ENCODE measurements around the gene KPNB1. TPM values are rescaled to one million over a fixed set of nuclear protein-coding genes. Genes with fewer than 3 reads are reported as not detected.

KPNB1 gene
- total RNA-seq, 4 donors from 2014 or later: 164 to 205 (median 181) TPM

GRCh38 chr17:47684535-47685193 is 34.9 kb downstream of the KPNB1 start:
- TF ChIP-seq CTCF (IDR thresholded peaks at IDR 0.05): no peak
- TF ChIP-seq EP300 (IDR thresholded peaks at IDR 0.05): no peak
- TF ChIP-seq POLR2A (IDR thresholded peaks at IDR 0.05): no peak
- no peak for DNase-seq (ENCODE audit: low spot score in 2 of 2)
- Histone ChIP-seq H3K9me3 (no peaks in the 10 kb centered on the region), H3K36me3 (peaks cover 0 to 52% (median 18%) of the 10 kb centered on the region in 3 donors), H3K27ac (no peak overlapping the region), H3K27me3 (no peaks in the 10 kb centered on the region), H3K4me1 (peaks cover 0 to 18% (median 0%) of the 10 kb centered on the region in 4 donors), H3K4me3 (no peak overlapping the region)
- WGBS, 2 donors: 80% methylated on average over 4 of the region's 4 CpGs

- H3K4me1 ChIP-seq: peaks cover 0 to 18% (median 0%) of the 10 kb centered on the region in 4 donors
- 85 to 87% methylated on average over 4 of the region's 4 CpGs for WGBS, 2 donors
- H3K9me3 ChIP-seq: no peaks in the 10 kb centered on the region
- DNase-seq (ENCODE audit: low spot score in 2 of 2): no peak
- no peaks in the 10 kb centered on the region for H3K27me3 ChIP-seq
- H3K36me3 ChIP-seq: peaks cover 0 to 42% (median 17%) of the 10 kb centered on the region in 3 donors
- no peak overlapping the region for H3K27ac ChIP-seq
- no peak overlapping the region for H3K4me3 ChIP-seq
- TF ChIP-seq POLR2A (IDR thresholded peaks at IDR 0.05): no peak
- TF ChIP-seq CTCF (IDR thresholded peaks at IDR 0.05): no peak
- no peak for TF ChIP-seq EP300 (IDR thresholded peaks at IDR 0.05)
These were observed 36.0 kb downstream of the KPNB1 start for GRCh38 chr17:47685556-47686275.

- H3K36me3 ChIP-seq: peaks cover 0 to 38% (median 12%) of the 10 kb centered on the region in 3 donors
These were observed 36.5 kb downstream of the KPNB1 start for GRCh38 chr17:47686276-47686635.

GRCh38 chr17:47686664-47687327 is 37.1 kb downstream of the KPNB1 start:
- Histone ChIP-seq H3K27ac (peak overlapping the region in 1 of 4 donors; percentile 25), H3K27me3 (no peaks in the 10 kb centered on the region), H3K9me3 (no peaks in the 10 kb centered on the region), H3K36me3 (peaks cover 0 to 33% (median 10%) of the 10 kb centered on the region in 3 donors), H3K4me1 (peaks cover 0 to 18% (median 0%) of the 10 kb centered on the region in 4 donors), H3K4me3 (no peak overlapping the region)
- no peak for DNase-seq (ENCODE audit: low spot score in 2 of 2)
- TF ChIP-seq CTCF (IDR thresholded peaks at IDR 0.05) (no peak), POLR2A (IDR thresholded peaks at IDR 0.05) (no peak), EP300 (IDR thresholded peaks at IDR 0.05) (no peak)
- WGBS, 2 donors: 78 to 90% methylated on average over 7 of the region's 7 CpGs

More at GRCh38 chr17:47686276-47686635, 36.5 kb downstream of the KPNB1 start:
- Histone ChIP-seq H3K27ac (peak overlapping the region in 1 of 4 donors; percentile 25), H3K4me1 (peaks cover 0 to 18% (median 0%) of the 10 kb centered on the region in 4 donors), H3K4me3 (no peak overlapping the region), H3K27me3 (no peaks in the 10 kb centered on the region), H3K9me3 (no peaks in the 10 kb centered on the region)
- no peak for DNase-seq (ENCODE audit: low spot score in 2 of 2)
- 86% methylated on average over 1 of the region's 1 CpG for WGBS, 2 donors
- TF ChIP-seq CTCF (IDR thresholded peaks at IDR 0.05): no peak
- no peak for TF ChIP-seq EP300 (IDR thresholded peaks at IDR 0.05)
- no peak for TF ChIP-seq POLR2A (IDR thresholded peaks at IDR 0.05)

GRCh38 chr17:47687328-47687690 is 37.6 kb downstream of the KPNB1 start:
- peaks cover 0 to 28% (median 5%) of the 10 kb centered on the region in 3 donors for H3K36me3 ChIP-seq
- peaks cover 0 to 18% (median 0%) of the 10 kb centered on the region in 4 donors for H3K4me1 ChIP-seq
- no peaks in the 10 kb centered on the region for H3K27me3 ChIP-seq
- TF ChIP-seq CTCF (IDR thresholded peaks at IDR 0.05) (no peak), EP300 (IDR thresholded peaks at IDR 0.05) (no peak), POLR2A (IDR thresholded peaks at IDR 0.05) (no peak)
- H3K4me3 ChIP-seq: no peak overlapping the region
- no peaks in the 10 kb centered on the region for H3K9me3 ChIP-seq
- peak overlapping the region in 2 of 4 donors; percentile 20 to 25 for H3K27ac ChIP-seq
- no peak for DNase-seq (ENCODE audit: low spot score in 2 of 2)

Data from tibial nerve (tissue), 4 donors.